ENCODE measurements around the gene DYRK3. TPM values are rescaled to one million over a fixed set of nuclear protein-coding genes. Genes with fewer than 3 reads are reported as not detected.

The DYRK3 gene
- total RNA-seq, 1 experiment from 2014 or later, result 45.4 TPM

DNA sequence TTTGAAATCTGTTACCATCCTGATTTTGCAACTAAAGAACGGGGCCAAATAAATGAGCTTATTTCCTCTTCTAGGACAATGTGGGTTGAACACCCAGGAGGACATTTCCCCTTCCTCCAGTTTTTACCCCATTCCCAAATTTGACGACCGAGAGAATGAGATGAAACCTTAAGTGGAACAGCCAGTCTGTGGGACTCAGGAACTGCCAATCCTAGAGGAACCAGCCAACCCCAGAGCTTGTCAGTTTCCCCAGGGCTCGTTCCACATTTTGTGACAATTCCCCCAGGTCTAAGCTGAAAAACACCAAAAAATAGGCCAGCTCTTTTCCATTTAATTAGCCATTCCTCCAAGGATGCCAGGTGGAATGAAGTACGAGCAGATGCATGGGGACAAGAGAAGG is 28.0 kb downstream of the DYRK3 start:
- TF ChIP-seq, protein P1, sequence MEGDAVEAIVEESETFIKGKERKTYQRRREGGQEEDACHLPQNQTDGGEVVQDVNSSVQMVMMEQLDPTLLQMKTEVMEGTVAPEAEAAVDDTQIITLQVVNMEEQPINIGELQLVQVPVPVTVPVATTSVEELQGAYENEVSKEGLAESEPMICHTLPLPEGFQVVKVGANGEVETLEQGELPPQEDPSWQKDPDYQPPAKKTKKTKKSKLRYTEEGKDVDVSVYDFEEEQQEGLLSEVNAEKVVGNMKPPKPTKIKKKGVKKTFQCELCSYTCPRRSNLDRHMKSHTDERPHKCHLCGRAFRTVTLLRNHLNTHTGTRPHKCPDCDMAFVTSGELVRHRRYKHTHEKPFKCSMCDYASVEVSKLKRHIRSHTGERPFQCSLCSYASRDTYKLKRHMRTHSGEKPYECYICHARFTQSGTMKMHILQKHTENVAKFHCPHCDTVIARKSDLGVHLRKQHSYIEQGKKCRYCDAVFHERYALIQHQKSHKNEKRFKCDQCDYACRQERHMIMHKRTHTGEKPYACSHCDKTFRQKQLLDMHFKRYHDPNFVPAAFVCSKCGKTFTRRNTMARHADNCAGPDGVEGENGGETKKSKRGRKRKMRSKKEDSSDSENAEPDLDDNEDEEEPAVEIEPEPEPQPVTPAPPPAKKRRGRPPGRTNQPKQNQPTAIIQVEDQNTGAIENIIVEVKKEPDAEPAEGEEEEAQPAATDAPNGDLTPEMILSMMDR (IDR thresholded peaks at IDR 0.05; ENCODE audit: unreplicated experiment), result no peak
- peaks cover 26% of the 10 kb centered on the region for H3K27me3 Mint-ChIP-seq (ENCODE audit: insufficient read depth, unreplicated experiment)
- H3K4me1 Mint-ChIP-seq (ENCODE audit: insufficient read depth, unreplicated experiment), result peaks cover 10% of the 10 kb centered on the region
- DNase-seq (ENCODE audit: unreplicated experiment), result no peak
- CTCF ChIA-PET, result interaction anchor here (0.6 to 34.4 kb wide), 71 partner anchors 13 to 433 kb away, joined by 3 to 1191 read pairs (median 5); partner anchors contain the start of genes DYRK3, EIF2D, IKBKE and IL19
- POLR2A ChIA-PET, result interaction anchor here (0.6 to 13.3 kb wide), 16 partner anchors 10 to 1542 kb away, joined by 3 to 193 read pairs (median 5); partner anchors contain the start of genes DYRK3, EIF2D and RBBP5
- no peak overlapping the region for H3K27ac Mint-ChIP-seq (ENCODE audit: low read depth, unreplicated experiment)
- no peaks in the 10 kb centered on the region for H3K9me3 Mint-ChIP-seq (ENCODE audit: unreplicated experiment)
- H3K36me3 Mint-ChIP-seq (ENCODE audit: insufficient read depth, unreplicated experiment), result no peaks in the 10 kb centered on the region
- no TSS peak for BruUV-seq (replicated peaks)
- H3K4me3 Mint-ChIP-seq (ENCODE audit: unreplicated experiment), result no peak overlapping the region
- intact Hi-C loops (cut with micrococcal nuclease), result no loop called here

DNA sequence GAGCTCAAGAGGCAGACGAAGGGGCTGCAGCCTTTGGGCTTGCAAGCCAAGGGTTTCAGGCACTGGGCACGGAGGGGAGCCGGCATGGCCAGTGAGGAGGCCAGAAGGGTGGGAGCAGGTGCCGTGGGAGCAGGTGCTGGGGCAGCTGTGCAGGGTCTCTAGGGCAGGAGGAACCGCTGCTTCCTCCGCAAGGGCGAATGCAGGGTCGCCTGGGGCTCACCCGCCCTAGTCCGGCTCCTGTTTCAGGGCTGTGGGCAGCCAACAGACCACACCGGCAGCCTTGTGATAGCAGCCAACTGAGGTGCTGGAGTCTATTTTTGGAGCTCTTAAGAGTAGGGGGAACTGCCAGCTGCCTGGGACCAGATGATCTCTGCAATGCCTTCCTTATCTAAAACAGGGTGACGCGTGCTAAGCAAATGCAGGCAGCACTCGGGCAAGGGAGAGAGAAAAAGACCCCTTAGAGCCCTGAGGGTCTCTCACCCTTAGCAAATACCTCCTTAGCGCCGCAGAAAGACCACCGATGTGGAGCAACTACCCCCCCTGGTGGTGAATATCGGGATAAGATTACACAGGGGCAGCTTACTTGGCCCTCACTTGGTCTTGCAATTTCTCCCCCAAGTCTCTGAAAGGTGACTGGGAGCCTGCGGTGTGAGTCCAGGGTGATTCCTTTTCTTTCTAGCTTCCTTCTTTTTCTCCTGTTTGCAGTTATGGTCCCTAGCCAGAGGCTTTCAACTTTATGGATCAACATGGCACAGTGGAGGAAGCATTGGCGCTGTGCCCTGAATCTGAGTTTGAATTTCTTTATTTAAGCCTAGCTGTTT is 28.7 kb downstream of the DYRK3 start:
- Mint-ChIP-seq H3K9me3 (ENCODE audit: unreplicated experiment) (no peaks in the 10 kb centered on the region), H3K36me3 (ENCODE audit: insufficient read depth, unreplicated experiment) (no peaks in the 10 kb centered on the region), H3K27ac (ENCODE audit: low read depth, unreplicated experiment) (no peak overlapping the region), H3K4me3 (ENCODE audit: unreplicated experiment) (no peak overlapping the region), H3K4me1 (ENCODE audit: insufficient read depth, unreplicated experiment) (peaks cover 12% of the 10 kb centered on the region), H3K27me3 (ENCODE audit: insufficient read depth, unreplicated experiment) (peaks cover 26% of the 10 kb centered on the region)
- TF ChIP-seq, protein P1 (IDR thresholded peaks at IDR 0.05; ENCODE audit: unreplicated experiment), result peak; percentile 99
- ChIA-PET CTCF (interaction anchor here (0.6 to 34.4 kb wide), 81 partner anchors 12 to 1546 kb away, joined by 3 to 1191 read pairs (median 4); partner anchors contain the start of genes DYRK3, EIF2D, IKBKE and IL19), POLR2A (interaction anchor here (0.6 to 13.3 kb wide), 16 partner anchors 10 to 1542 kb away, joined by 3 to 193 read pairs (median 5); partner anchors contain the start of genes DYRK3, EIF2D and RBBP5)
- intact Hi-C loops (cut with micrococcal nuclease), result loop anchor here (1.0 to 2.0 kb wide), 4 partner anchors 30 to 173 kb away; no protein-coding TSS in a partner anchor
- peak; percentile 86 for DNase-seq (ENCODE audit: unreplicated experiment)
- BruUV-seq (replicated peaks), result no TSS peak

DNA sequence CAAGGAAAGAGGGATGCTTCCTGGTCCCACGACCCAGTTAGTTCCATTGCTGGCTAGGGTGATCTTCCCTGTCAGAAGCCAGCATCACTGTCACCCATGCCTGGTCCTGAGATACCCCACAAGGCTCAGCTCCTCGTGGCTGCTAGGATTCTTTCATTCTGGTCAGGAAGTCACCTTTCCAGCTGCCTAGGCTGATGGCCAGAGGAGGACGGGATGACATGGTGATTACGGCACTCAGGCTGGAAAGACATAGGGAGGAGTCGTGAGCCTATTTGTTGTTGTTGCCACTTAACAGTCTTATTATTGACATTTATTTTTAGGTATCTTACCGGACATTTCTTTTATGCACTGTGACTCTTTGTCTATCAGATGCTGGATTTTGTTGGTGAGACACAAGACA is 29.4 kb downstream of the DYRK3 start:
- Mint-ChIP-seq H3K4me3 (ENCODE audit: unreplicated experiment) (no peak overlapping the region), H3K27ac (ENCODE audit: low read depth, unreplicated experiment) (no peak overlapping the region), H3K36me3 (ENCODE audit: insufficient read depth, unreplicated experiment) (no peaks in the 10 kb centered on the region), H3K4me1 (ENCODE audit: insufficient read depth, unreplicated experiment) (peaks cover 12% of the 10 kb centered on the region), H3K27me3 (ENCODE audit: insufficient read depth, unreplicated experiment) (peaks cover 26% of the 10 kb centered on the region), H3K9me3 (ENCODE audit: unreplicated experiment) (no peaks in the 10 kb centered on the region)
- no TSS peak for BruUV-seq (replicated peaks)
- ChIA-PET CTCF (interaction anchor here (0.7 to 34.4 kb wide), 57 partner anchors 11 to 1316 kb away, joined by 3 to 1191 read pairs (median 5); partner anchors contain the start of genes DYRK3, EIF2D, IKBKE and IL19), POLR2A (interaction anchor here (1.3 to 13.3 kb wide), 6 partner anchors 10 to 59 kb away, joined by 3 to 193 read pairs (median 12); partner anchors contain the start of genes DYRK3 and EIF2D)
- intact Hi-C loops (cut with micrococcal nuclease), result loop anchor here (1.0 to 2.0 kb wide), 4 partner anchors 30 to 174 kb away; no protein-coding TSS in a partner anchor
- TF ChIP-seq, protein P1 (IDR thresholded peaks at IDR 0.05; ENCODE audit: unreplicated experiment), result no peak
- DNase-seq (ENCODE audit: unreplicated experiment), result no peak

DNA sequence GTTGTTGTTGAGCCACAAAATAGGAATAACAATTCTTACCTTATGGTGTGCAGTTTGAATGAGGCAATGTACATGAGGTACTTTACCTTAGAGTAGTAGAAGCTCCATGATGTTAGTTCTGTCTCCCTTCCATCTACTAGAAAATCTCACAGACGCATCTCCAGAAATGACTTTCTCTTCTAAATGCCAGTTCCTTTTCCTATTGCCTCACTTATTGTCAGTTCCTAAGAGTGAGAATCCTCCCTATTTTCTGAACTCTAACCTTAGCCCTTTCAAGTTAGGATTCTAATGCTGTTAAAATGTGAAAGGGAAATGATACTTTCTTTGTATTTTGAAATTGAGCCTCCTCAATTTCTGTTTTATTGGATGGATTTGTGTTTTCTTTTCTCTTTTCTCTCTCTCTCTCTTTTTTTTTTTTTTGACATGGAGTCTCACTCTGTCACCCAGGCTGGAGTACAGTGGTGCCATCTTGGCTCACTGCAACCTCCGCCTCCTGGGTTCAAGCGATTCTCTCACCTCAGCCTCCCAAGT is 30.8 kb downstream of the DYRK3 start:
- H3K27ac Mint-ChIP-seq (ENCODE audit: low read depth, unreplicated experiment), result no peak overlapping the region
- TF ChIP-seq, protein P1 (IDR thresholded peaks at IDR 0.05; ENCODE audit: unreplicated experiment), result no peak
- DNase-seq (ENCODE audit: unreplicated experiment), result no peak
- no peaks in the 10 kb centered on the region for H3K36me3 Mint-ChIP-seq (ENCODE audit: insufficient read depth, unreplicated experiment)
- no peak overlapping the region for H3K4me3 Mint-ChIP-seq (ENCODE audit: unreplicated experiment)
- BruUV-seq (replicated peaks), result no TSS peak
- peaks cover 26% of the 10 kb centered on the region for H3K27me3 Mint-ChIP-seq (ENCODE audit: insufficient read depth, unreplicated experiment)
- CTCF ChIA-PET, result interaction anchor here (0.6 to 34.4 kb wide), 20 partner anchors 10 to 1176 kb away, joined by 3 to 1191 read pairs (median 10); partner anchors contain the start of genes DYRK3, EIF2D and MAPKAPK2
- H3K9me3 Mint-ChIP-seq (ENCODE audit: unreplicated experiment), result no peaks in the 10 kb centered on the region
- intact Hi-C loops (cut with micrococcal nuclease), result no loop called here
- POLR2A ChIA-PET, result interaction anchor here (6.2 to 13.3 kb wide), 2 partner anchors 8 to 30 kb away, joined by 43 to 193 read pairs; partner anchors contain the start of gene DYRK3
- peaks cover 12% of the 10 kb centered on the region for H3K4me1 Mint-ChIP-seq (ENCODE audit: insufficient read depth, unreplicated experiment)

All from MCF 10A (cell line).